Ecto neural progenitor cell (in vitro differentiated cells): ENCODE data around the gene CEMP1.

Experiments
- DNase-seq: peaks from one replicate; pipeline ENCODE4 v3.0.0-alpha.2; 2018; ENCODE audit warnings: low spot score

Gene CEMP1

DNA sequence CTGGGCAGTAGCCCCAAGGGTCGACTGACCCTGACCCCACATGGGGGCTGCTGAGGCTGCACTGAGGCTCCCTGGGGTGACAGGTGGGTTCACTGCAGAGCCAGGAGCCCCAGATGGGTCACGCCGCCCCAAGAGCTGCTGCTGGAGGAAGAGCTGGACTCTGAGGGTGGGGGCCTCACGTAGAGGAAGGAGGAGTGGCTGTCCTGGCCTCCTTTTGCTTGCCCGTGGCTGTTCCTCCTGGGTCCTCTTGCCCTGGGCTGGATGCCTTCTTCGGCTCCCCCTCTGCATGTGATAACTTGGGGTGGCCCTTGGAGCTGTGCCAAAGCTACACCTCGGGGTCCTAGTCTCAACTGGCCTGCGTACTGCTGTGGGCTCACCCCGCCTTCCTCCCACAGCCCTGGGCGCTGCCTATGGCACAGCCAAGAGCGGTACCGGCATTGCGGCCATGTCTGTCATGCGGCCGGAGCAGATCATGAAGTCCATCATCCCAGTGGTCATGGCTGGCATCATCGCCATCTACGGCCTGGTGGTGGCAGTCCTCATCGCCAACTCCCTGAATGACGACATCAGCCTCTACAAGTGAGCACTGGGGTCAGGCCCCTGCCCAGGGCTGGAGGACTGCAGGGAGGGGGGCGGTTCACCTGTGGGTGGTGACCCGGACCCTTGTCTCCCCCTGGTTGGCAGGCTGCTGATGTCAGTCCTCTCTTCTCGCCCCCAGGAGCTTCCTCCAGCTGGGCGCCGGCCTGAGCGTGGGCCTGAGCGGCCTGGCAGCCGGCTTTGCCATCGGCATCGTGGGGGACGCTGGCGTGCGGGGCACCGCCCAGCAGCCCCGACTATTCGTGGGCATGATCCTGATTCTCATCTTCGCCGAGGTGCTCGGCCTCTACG, 12.1 kb downstream of the CEMP1 start:
- no peak for DNase-seq

DNA sequence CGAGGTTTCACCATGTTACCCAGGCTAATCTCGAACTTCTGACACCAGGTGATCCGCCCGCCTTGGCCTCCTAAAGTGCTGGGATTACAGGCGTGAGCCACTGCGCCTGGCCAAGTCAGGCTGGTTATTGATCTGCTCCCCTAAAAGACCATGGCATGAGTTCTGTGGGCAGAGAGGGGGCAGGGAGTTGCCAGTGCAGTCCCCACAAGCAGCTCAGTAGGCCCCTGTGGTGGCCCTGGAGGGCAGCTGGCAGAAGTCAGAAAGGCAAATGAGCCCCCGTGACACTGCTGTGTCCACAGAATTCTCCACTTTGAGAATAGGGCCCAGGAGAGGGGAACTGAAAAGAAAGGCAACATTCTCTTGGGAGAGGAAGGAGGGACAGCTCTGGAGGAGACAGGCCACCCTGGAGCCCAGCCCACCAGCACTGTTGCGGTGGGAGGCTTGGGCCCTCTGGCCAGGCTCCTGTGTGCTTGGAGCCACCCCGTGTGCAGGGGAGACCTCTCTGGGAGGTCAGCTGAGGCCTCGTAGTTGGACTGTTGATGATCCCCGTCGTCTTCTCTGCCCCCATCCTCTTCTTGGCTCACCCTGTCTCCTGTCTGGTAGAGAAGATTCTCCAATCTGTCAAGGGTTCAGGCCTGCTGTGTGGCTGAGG, 13.1 kb downstream of the CEMP1 start:
- DNase-seq, result no peak

DNA sequence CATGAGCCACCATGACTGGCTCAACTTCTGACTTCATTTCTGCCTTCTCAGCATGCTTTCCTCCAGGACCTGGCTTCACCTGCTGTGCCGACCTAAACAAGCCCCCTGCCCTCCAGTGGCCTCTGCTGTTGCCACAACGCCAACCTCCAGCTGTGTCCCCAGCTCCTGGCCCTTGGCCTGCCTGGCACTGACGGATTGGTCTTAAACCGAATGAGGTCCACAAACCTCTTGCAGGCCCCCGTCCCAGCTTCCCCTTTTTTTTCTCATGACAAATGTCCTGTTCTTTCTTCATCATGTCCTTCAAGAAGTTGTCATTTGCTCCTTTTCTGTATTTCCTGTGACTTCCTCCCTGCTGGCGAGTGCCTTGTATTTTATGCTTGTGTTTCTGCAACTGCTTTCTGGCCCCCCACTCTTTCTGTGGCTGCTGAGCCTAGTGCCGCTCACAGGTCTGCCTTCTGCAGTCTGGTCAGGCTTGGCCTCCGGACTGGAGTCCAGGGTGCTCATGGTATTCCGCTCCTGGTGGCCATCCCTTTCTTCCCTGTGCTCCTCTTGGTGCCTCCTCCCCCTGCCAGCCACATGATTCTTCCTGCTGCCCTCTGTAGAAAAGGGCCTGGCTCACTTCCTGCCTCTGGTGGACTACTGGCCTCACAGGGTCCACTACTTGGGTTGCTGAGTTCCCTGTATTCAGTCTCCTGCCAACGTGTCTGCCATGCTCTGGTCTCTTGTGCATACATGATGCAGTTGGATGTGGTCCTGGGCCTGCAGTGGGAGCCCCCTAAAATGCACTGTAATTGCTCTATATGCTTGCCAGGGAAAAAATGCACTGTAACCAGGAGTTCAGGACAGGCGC, 14.6 kb downstream of the CEMP1 start:
- no peak for DNase-seq

DNA sequence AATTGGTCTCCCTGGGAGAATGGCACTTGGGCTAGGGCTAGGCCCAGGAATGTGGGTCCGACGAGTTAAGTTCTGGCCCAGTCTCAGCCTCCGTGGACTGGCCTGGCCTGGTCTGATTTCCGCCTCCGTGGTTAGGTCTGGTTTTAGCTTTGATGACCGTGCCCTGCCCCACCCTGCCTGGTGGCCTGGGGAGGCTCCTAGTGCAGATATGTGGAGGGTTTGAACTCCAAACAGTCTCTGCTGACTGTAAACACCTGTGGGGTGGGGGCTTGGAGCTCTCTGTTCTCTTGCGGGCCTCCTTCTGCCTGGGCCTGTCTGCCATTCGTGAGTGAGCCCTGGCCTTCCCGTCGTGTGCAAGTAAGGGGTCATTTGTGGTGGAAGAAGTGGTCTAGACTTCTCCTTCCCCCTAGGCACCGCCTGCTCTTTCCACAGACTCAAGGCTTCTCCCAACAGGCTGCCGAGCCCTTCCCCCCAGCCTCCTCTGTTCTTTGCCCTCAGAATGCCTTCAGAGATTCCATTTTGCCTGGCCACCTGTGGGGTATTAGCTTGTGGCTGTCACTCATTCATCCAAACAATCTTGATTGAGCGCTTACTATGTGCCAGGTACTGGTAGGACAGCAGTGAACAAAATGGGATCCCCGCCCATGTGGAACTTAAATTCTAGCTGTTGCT, 15.9 kb downstream of the CEMP1 start:
- DNase-seq, result no peak

DNA sequence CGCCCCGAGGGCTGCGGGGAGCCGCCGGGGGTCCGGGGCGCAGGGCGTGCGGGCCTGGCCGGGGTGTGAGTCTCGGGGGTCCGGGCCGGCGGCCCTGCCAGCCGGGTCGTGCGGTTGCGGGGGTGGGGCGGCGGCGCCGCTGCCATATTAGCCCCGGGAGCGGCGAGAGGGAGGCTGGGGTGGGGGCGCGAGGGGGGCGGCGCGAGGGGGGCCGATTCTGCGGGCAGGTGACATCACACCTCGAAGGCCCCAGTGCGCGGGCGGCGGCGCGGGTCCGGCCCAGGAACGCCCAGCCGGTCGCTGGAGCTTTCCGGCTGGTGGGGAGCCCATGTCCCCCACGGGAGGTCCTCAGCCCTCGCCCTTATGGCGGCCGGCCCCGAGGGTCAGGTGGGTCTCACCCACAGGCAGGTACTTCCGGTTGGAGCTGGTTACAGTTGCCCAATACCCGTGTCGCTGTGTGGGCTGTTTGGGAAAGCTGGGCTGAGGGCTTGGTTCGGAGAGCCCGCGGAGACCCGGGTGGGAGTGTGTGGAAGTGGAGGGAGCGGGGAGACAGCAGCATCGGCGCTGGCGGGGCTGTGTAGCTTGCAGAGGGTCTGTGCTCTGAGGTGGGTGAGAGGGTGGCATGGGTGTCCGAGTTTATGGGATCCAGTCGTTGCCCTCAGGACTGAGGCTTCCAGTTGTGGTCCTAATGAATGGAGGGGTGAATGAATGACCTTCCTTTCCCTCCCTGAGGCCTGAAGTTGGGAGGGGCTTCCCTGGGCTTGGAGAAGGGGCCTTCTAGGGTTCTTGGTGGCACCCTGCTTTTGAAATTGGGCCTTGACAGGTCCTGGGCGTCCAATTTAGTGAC, 16.7 kb downstream of the CEMP1 start:
- no peak for DNase-seq

DNA sequence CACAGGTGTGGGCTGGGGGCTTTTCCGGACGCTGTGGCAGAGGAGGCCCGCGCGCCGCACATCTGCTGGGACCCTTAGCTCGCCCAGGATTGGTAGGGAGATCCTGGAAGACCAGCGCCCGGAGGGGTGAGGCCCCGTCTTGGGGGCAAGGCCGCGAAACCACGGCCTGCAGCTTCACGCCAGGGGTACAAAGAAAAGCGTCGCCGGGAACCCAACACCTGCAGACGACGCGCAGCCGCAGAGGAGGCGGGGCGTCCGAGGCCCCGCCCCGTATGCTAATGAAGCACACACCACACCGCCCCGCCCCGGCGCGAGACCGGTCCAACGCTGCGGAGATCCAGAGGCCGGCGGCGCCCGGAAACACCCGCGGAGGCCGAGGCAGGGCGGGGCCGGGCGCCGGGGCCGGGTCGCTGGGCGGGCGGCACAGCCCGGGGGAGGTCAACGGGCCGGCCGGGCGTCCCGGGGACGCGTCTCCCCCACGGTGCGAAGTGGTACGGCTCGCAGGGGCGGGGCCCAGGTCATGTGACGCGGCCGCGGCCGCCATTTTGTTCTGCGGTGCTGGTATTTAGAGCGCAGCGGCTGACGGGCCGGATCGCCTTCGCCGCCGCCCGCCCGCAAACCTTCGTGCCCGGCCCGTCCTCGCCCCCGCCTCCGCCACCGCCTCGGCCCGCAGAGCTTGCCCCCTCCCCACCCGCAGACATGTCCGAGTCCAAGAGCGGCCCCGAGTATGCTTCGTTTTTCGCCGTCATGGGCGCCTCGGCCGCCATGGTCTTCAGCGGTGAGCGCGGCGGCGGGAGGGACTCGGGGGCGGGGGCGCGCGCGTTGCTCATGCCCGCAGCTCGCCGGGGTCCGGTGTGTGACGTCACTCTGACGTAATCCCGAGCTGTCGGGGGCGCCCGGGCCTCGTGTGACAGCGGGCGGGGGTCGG, 17.5 kb downstream of the CEMP1 start, which contains the start of gene ATP6V0C:
TSS of gene ATP6V0C (plus strand) at position 548 of the 928 bp plus-strand sequence. CDS start at position 700, 152 bp downstream.
- peak; percentile 96 for DNase-seq

DNA sequence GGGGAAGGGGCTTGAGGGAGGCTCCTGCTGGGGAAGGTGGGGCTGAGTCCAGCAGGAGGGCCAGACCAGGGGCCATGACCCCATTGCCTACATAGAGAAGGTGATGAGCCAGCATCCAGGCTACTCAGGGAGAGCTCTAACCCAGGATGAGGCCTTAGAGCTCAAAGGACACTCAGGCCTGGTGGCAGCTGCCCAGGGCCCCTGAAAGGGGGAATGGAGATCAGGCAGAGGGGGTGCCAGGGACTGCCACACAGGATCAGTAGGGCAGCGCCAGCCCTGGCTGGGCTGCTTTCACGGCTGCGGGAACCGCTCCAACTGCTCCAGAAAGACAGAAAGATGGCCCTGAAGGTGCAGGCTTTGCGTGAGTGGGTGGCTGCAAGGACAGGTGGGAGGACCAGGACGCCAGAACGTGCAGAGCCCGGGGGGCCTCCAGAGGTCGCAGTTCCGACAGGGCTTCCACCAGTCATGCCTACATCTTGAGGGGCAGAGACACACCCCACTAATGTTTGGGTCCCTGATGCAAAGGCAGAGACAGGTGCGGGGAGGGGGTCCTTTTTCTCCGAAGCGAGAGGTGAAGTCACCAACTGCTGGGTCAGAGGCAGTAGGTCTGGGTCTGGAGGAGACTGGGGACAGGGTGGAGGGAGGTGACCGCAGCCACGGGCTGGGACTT, 18.3 kb downstream of the CEMP1 start:
- no peak for DNase-seq

DNA sequence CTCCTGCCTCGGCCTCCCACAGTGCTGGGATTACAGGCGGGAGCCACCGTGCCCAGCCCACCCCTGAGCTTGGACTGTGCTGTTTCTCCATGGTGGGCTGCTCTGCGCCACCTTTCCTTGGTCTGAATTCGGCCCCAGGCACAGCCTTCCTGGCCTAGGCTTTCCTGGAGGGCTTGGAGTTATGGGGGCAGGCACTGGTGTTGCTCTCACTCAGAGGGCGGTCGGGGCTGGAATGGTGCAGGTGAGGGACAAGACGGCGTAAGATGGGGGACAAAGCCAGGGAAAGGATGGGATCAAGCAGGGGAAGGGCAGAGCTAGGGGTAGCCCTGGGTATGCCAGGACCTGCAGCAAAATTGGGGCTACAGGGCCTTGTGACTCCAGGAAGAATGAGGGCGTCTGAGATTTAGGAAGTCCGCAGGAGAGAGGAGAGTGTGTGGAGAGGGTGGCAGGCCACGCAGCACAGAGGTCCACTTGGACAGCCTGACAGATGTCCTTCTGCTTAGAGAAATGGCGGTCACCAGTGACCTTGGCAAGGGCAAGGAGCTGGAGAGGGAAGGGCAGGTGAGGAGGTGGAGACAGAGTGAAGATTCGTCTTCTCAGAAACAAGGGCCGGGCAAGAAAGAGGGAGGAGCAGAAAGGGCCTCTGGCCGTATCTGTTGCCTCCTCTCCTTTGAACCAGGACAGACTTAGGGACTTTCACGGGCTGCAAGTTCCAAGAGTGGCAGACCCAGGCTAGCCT, 19.0 kb downstream of the CEMP1 start:
- DNase-seq, result no peak

DNA sequence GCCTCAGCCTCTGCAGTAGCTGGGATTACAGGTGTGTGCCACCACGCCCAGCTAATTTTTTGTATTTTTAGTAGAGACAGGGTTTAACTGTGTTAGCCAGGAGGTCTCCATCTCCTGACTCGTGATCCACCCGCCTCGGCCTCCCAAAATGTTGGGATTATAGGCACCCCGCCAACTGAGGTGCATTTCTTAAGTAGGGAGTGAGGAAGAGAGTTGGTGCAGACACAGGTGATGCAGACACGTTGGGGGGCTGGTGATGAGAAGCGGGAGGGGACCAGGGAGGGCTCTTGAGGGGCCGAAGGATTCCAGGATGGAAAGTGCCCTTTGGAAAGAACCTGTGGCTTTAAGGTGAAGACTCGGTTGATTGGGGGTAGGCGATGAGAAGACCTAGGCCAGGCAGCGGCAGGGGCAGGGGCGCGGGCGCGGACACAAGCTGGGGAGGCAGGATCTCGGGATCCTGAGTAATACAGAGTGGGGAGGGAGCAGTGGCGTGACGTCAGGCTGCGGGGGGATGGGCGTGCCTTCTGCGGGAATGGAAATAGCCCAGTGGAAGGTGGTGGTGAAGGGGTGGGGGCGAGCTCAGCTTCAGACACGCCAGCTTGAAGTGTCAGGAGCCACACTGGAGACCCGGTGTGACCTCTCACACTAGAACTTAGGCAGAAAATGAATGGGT, 19.9 kb downstream of the CEMP1 start:
- no peak for DNase-seq

DNA sequence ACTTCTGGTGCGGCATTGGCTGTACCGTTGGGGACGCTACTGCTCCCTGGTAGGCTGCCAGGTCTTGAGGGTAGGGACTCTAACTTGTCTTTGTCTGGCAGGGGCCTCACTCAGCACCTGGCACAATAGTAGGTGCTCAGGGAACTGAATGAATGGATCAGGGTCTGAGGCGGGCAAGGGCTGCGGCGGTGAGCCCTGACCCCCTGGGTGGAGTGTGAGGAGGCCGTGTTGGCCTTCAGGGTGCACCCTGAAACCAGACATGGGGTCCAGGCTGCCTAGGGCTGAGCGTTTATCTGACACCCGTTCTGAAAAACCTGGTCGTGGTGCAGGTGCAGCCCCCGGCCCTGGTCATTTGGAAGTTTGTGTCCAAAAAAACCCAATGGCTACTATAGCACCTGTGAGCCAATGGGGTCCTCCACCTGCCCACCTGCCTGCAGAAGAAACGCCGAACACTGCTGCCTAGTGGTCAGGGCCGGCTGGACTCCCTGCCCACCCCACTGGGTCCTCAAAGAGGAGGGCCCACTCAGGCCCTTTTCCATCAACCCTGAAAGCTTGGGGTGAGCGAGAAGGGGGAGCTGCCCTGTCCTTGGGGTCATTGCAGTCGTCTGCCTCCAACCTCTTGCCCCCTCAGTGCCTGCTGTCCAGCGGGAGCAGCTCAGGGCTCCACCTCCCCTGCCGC, 22.3 kb downstream of the CEMP1 start:
- no peak for DNase-seq

DNA sequence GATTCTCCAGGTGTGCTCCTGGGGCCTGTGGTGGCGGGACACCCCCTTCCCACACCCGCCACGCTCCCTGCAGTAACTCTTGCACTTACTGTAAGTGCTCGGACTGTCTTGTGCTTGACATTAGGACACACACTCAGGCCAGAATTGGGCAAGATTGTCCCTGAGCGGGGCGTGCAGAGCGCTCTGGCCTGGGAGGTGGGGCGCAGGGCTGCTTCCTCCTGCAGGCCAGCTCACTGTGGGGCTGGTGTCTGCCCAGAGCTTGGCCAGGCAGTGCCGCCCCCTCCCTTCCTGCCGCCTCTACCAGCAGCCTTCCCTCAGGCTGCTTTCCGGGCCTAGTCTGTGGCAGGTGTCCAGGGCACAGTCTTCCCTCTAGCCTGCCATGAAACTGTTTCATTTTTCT, 23.5 kb downstream of the CEMP1 start:
- no peak for DNase-seq

DNA sequence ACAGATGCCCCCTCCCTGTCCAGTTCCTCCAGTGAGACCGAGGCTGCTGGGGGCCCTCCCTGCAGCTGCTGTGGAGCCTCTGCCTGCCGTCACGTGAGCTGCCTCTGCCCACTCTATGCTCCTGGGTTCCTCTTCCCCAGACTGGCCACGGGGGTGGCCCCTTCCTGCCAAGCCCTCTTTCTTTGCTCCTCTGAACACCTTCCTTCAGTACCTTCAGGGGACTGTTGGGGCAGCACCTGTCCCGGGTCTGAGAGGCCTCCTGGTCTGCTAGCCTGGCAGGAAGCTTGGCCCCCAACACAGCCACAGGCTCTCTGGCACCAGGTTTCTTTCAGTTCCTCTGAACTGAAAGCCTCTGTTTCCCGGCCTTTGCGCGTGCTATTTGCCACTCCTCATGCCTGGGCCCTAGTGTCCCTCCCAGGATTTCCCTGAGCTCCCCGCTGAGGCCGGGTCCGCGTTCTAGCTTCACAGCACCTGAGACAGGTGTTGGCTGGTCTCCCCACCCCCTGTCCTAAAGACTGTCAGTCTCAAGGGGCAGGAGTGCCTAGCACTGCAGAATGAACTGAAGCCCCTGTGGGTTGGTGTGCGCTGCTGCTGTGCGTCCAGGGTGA, 24.1 kb downstream of the CEMP1 start:
- DNase-seq, result no peak

DNA sequence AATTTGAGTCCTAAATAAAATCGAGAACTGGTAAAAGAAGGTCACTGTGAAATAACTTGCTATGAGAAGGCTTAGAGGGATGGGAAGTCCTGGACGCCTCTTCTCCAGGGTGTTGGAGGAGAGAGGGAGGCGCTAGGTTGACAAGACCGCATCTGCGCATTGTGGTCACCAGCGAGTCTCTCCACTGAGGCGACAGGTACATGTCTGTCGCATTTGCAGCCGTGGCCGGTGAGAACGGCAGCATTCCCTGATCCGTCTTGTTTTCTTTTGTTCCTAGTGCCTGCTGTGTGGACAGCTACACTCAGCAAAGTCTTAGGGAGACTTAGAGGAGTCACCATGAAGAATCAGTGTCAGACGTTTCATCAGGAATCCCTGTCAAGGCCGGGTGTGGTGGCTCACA, 25.5 kb downstream of the CEMP1 start:
- DNase-seq, result no peak

DNA sequence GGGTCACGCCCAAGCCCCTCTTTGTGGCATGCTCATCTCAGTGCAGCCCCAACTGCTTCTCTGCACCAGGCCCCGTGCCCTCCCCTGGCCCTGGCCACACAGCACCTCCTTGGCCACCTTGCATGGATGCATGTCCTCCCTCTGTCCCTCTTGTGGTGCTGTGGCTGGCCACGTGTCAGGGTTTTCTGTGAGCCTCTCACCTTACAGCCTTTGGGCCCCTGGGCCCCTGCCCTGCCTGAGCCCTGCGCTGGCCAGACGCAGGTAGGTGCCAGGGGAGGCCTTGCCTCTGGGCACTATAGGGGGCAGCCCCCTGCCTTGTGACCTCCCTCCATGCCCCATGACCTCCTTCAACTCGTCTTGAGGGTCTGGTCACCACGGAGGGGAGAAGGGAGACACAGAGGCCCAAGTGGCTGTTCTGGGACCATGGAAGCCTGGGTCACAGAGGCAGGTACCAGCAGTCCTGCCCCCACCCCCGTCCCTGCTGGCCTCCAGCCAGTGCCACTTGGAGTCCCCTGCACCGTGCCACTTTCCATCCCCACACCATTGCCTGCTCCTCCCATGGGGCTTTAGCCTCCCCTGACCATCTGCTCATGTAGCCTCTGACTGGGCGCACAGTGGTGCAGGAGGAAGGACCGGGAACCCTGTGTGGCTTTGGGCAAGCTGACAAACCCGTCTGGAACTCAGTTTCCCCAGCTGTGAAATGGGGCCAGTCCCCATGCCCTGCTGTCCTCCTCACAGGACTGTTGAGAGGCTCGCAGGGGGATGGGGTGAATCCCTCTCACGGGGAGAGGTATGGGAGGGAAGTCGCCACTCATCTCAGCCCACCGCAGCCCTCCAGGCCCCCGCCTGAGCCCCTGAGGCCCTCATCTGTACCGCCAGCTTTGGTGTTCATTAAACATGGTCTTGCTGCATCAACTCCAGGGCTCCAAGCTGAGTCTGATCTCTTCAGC, 29.0 kb downstream of the CEMP1 start:
- DNase-seq, result no peak

DNA sequence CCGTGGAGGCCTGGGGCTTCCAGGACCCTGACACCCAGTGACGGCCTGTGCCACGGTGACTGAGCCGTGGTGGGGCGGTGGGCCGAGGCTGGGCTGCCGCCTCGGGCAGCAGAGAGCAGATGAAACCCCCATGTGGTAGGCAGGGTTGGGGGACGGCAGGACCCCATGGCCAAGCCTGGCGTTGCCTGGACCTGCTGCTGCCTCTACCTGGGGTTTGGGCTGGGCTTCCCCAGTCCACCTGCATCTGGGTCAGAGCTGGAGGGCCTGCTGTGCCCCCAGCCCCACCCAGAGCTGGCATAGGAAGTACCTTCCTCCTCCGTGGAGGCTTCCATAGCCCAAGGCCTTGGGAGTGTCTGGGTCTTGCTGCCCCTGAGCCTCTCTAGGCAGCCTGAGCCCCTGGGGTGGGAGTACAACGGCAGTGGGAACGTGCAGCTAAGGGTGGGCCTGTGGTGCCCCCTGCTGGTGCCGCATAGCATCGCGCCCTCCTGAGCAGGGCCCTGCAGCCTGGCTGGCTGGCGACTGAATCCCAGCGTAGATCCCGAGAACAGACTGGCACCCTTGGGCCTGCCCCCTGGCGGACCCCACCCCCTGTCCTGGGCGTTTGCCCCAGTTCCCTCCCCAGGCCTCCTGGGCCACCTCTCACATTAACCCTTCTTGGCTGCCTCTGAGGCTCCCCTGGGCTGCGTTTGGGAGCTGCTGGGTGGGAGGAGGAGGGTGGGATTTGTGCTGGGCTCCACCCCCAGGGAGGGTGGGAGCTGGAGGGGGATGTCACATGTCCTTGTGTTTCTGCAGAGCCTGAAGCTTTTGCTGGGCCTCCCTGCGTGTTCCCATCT, 30.1 kb downstream of the CEMP1 start:
- peak; percentile 95 for DNase-seq
